H1 (cell line): Measurements from ENCODE around the gene DRGX.

Source experiments
- CTCF ChIP-seq, 3 experiments: IDR thresholded peaks; 1 replicate in 2 of 3; 2 replicates in 1 of 3; pipeline versions ENCODE4 v1.5.1 to v1.6.1; 2011; ENCODE audit warnings: low read length in 3 of 3, mild to moderate bottlenecking in 3 of 3, inconsistent platforms in 2 of 3, low read depth in 1 of 3, moderate library complexity in 1 of 3; ENCODE audit not compliant: insufficient read depth in 1 of 3; ENCODE audit errors: control extremely low read depth in 1 of 3
- EZH2 ChIP-seq: fragments of 200-600 bp; sonication (generic); IDR thresholded peaks from 2 replicates; pipeline ENCODE4 v1.7.1; 2012; ENCODE audit warnings: low read depth, mild to moderate bottlenecking, moderate library complexity, low read length, inconsistent platforms; ENCODE audit not compliant: severe bottlenecking
- POLR2A ChIP-seq, 2 experiments: IDR thresholded peaks; 1 replicate in 1 of 2; 2 replicates in 1 of 2; pipeline ENCODE4 v1.6.1; 2011; ENCODE audit warnings: low read depth in 2 of 2, low read length in 2 of 2, mild to moderate bottlenecking in 2 of 2; ENCODE audit errors: control extremely low read depth in 1 of 2
- POLR2AphosphoS5 ChIP-seq: IDR thresholded peaks from 2 replicates; pipeline ENCODE4 v1.6.1; 2011; ENCODE audit warnings: low read depth, low read length
- SIN3A ChIP-seq, 2 experiments: IDR thresholded peaks in 1 of 2; conservative IDR thresholded peaks in 1 of 2; 2 replicates each; pipeline ENCODE4 v1.6.1; 2011 to 2012; ENCODE audit warnings: low read length in 2 of 2, improper control_type of control experiment in 1 of 2, low read depth in 1 of 2, mild to moderate bottlenecking in 1 of 2
- TEAD4 ChIP-seq: IDR thresholded peaks from 2 replicates; pipeline ENCODE4 v1.6.1; 2012; ENCODE audit warnings: low read depth, low read length, inconsistent platforms, mixed read lengths
- ZNF274 ChIP-seq: IDR thresholded peaks from 2 replicates; pipeline ENCODE4 v1.7.0; 2012; ENCODE audit warnings: low read length, borderline replicate concordance; ENCODE audit errors: extremely low read depth

- TF ChIP-seq CTCF (IDR thresholded peaks at IDR 0.05; ENCODE audit: control extremely low read depth in 1 of 3, insufficient read depth in 1 of 3, low read depth in 1 of 3, low read length in 3 of 3) (no peak), SIN3A (conservative IDR thresholded peaks at IDR 0.05 in 1 of 2, IDR thresholded peaks at IDR 0.05 in 1 of 2; ENCODE audit: low read depth in 1 of 2, low read length in 2 of 2) (no peak), POLR2AphosphoS5 (no peak), TEAD4 (no peak), EZH2 (no peak), ZNF274 (no peak), POLR2A (IDR thresholded peaks at IDR 0.05; ENCODE audit: control extremely low read depth in 1 of 2, low read depth in 2 of 2, low read length in 2 of 2) (no peak)
Observed at GRCh38 chr10:49441488-49442476, 45.9 kb upstream of the DRGX start.
